HUES64 (cell line): Measurements from ENCODE around the gene SLC35B2. TPM values are rescaled to one million over a fixed set of nuclear protein-coding genes. Genes with fewer than 3 reads are reported as not detected.

Experiments
- H3K27ac ChIP-seq: 2 replicates; pipeline ENCODE4 v1.7.0; 2013; ENCODE audit warnings: low read depth, low read length, inconsistent platforms
- H3K27me3 ChIP-seq: 2 replicates; pipeline ENCODE4 v1.6.1; 2013; ENCODE audit warnings: mild to moderate bottlenecking, low read length; ENCODE audit not compliant: insufficient read depth
- H3K36me3 ChIP-seq: 2 replicates; pipeline ENCODE4 v1.6.1; 2013; ENCODE audit warnings: mild to moderate bottlenecking, low read length; ENCODE audit not compliant: insufficient read depth
- H3K4me1 ChIP-seq: 2 replicates; pipeline ENCODE4 v1.6.1; 2013; ENCODE audit warnings: mild to moderate bottlenecking, low read length, moderate library complexity; ENCODE audit not compliant: insufficient read depth
- H3K4me3 ChIP-seq: 2 replicates; pipeline ENCODE4 v1.5.1; 2013; ENCODE audit warnings: mild to moderate bottlenecking, low read length, moderate library complexity
- H3K9ac ChIP-seq: 2 replicates; pipeline ENCODE4 v1.6.1; 2013; ENCODE audit warnings: mild to moderate bottlenecking, low read depth, low read length
- H3K9me3 ChIP-seq: 2 replicates; pipeline ENCODE4 v1.6.1; 2013; ENCODE audit warnings: low read depth, low read length; ENCODE audit not compliant: insufficient read depth
- WGBS: fragments of 150-250, 120-280 bp; methylation state at CpG from one replicate; pipeline ENCODE4 v1.1.7; 2013; ENCODE audit warnings: missing lambda C conversion rate; 5-methylcytosine and 5-hydroxymethylcytosine counted together
- polyA plus RNA-seq, 2 experiments: library from polyadenylated mRNA; stranded (reverse); fragments of 50-300 nt; gene quantifications; one replicate each; pipeline ENCODE4 v1.2.3, GENCODE V29; 2013

Gene SLC35B2, protein sequence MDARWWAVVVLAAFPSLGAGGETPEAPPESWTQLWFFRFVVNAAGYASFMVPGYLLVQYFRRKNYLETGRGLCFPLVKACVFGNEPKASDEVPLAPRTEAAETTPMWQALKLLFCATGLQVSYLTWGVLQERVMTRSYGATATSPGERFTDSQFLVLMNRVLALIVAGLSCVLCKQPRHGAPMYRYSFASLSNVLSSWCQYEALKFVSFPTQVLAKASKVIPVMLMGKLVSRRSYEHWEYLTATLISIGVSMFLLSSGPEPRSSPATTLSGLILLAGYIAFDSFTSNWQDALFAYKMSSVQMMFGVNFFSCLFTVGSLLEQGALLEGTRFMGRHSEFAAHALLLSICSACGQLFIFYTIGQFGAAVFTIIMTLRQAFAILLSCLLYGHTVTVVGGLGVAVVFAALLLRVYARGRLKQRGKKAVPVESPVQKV
- 30.4 TPM for polyA plus RNA-seq (2013, experiment 1 of 2)
- polyA plus RNA-seq (2013, experiment 2 of 2), result 35.2 TPM

DNA sequence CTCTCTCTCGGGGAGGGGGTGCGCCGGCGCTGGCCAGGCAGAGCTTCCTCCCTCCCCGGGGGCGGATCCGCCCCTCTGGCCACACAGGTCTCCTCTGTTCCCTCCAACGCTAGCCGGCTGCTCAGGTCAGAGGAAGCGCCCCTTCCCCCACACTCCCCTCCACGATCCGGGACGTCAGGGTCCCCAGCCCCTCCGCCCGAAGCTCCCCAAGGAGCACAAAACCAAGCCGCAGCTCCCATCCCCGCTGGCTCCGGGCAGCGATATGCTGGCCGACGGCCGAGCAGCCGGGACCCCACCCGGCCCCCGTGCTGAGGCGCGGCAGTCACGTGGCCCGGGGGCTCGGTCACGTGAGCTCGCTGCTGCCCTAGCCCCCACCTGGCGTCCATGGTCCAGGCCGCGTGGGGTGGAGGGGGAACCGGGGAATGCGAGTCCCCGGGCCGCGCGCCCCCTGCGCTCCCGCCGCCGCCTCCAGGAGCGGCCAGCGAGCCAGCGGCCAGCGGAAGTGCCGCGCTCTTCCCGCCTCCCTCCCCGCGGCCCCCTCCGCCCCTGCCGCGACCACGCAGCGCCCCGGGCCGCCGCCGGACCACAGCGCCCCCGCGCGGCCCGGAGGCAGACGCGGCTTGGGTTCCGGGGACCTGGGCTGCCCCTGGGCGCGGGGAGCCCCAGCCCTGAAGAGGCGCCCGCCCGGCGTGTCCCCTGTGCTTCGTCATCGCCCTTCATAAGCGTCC lies at the start of gene SLC35B2:
TSS of gene SLC35B2 (minus strand) at position 504 of the 728 bp plus-strand sequence. CDS start at position 386, 118 bp downstream.
- no peaks in the 10 kb centered on the region for H3K27me3 ChIP-seq
- H3K27ac ChIP-seq, result peak within 1 kb of the TSS; percentile 94
- peaks cover 65% of the 10 kb centered on the region for H3K36me3 ChIP-seq
- no peaks in the 10 kb centered on the region for H3K9me3 ChIP-seq
- WGBS, result under 1% methylated on average over 80 of the region's 80 CpGs
- peaks cover 10% of the 10 kb centered on the region; the same call in 1 of the 2 replicates for H3K4me1 ChIP-seq
- peak within 1 kb of the TSS; percentile 94 for H3K9ac ChIP-seq
- peak within 1 kb of the TSS; percentile 92 for H3K4me3 ChIP-seq

DNA sequence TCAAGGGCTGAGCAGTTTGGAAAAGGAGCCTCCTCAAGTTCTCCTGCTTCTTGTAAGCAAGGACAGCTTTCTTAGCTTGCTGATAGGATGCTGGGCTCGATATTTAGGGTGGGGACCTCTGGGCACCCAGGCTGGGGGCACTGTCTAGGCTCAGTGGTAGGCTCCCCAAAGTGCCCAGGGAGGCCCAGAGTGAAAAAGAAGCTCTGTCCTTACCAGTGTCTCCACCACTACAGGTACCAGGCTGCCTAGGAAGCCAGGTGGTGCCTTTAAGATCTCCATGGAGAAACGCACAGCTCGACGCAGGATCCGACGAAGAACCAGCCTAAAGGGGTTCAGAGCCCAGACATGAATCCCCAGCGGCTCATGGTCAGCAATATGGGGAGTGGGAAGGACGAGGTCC lies 49.4 kb upstream of the SLC35B2 start:
- Histone ChIP-seq H3K4me3 (no peak overlapping the region), H3K27ac (no peak overlapping the region), H3K27me3 (no peaks in the 10 kb centered on the region), H3K4me1 (no peaks in the 10 kb centered on the region), H3K36me3 (peaks cover 95% of the 10 kb centered on the region), H3K9ac (no peak overlapping the region), H3K9me3 (no peaks in the 10 kb centered on the region)
- 95% methylated on average over 8 of the region's 8 CpGs for WGBS

DNA sequence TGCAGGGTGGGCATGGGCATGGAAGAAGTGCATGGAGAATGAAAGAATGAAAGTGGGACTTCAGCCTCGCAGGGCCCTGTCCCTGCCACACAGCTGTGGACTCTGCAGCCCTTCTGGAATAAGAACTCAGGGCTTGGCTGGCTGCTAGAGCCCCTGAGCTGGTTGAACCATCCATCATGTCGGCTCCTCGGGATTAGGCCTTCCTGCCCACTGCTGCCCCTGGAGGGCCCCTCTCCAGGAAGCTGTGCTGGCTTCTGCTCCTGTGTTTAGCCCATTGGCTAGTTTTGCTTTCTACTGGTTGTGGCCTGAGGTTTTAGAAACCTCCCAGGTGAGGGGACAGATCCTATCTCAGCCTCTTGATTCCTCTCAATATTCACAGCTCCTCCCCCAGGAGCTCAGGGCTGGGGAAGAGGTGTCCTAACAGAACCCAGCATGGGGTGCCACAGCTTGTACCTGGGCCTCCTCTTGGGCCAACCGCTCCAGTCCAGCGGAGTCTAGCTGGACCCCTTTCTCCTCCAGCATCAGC lies 47.9 kb upstream of the SLC35B2 start:
- H3K4me3 ChIP-seq, result no peak overlapping the region
- H3K9me3 ChIP-seq, result no peaks in the 10 kb centered on the region
- peaks cover 94% of the 10 kb centered on the region for H3K36me3 ChIP-seq
- no peaks in the 10 kb centered on the region for H3K4me1 ChIP-seq
- 95% methylated on average over 5 of the region's 5 CpGs for WGBS
- H3K27me3 ChIP-seq, result no peaks in the 10 kb centered on the region
- peak overlapping the region; percentile 45 for H3K27ac ChIP-seq
- H3K9ac ChIP-seq, result 0 out of 2 replicates have a peak overlapping the region, but pooled peaks have one; percentile 1

DNA sequence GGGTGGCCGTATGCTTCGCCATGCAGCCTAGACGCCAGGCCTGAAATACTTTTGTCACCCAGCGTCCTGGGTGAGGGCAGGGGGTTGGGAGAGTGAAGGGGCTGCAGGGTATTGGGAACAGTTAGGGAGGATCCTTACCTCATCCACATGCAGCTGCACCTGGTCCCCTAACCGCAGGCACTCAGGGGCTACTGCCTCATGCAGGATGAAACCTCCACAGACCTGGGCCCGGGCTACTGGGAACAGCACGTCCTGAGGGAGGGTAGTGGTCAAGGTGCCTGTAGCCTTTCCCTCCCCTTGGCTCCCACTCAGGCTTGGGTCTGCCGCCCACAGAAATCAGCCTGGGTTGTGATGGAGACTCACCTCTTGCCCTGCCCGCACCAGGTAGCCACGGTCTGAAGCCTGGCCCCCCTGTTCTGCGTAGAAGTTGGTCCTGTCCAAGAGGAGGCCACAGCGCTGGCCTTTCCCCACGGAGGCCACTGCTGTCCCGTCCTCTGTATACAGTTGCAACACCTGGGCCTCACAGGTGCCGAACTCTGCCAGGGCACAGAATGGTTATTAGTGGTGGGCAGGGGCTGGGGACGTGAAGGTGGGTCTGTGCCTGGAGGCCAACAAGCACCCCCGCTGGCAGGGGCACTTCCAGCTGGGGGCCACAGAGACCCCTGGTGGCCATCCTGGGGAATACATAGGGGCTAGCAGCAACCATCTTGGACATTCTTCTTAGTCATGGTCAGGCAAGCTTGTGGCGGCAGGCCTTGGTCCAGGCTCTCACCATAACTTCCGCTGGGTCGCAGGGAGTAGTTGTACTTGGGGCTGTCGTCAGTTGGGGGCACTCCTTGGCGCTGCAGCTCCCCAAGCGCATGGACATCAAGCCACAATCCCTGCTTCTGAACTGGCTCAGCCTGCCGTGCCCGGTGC lies 47.2 kb upstream of the SLC35B2 start:
- H3K27ac ChIP-seq, result peak overlapping the region; percentile 45
- peaks cover 89% of the 10 kb centered on the region for H3K36me3 ChIP-seq
- H3K4me1 ChIP-seq, result no peaks in the 10 kb centered on the region
- no peaks in the 10 kb centered on the region for H3K27me3 ChIP-seq
- H3K9ac ChIP-seq, result 0 out of 2 replicates have a peak overlapping the region, but pooled peaks have one; percentile 1
- WGBS, result 87% methylated on average over 25 of the region's 25 CpGs
- H3K4me3 ChIP-seq, result no peak overlapping the region
- H3K9me3 ChIP-seq, result no peaks in the 10 kb centered on the region

DNA sequence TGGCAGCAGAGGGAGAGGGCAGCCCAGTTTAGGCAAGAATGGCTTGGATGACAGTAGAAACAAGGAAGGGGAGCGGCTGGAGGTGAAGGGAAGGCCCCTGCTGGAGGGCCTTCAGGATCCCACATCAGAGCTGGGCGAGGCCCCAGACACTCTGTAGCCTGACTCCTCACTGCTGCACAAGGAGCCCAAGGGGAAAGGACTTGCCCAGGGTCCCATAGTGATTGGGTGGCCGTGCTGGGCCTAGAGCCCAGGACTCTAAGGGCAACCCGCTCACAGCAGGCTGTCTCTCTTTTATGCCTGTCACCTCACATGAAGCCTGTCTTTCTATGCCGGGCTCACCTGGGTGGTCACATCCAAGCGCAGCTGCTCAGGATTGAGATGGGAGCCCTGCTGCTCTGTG lies 46.5 kb upstream of the SLC35B2 start:
- Histone ChIP-seq H3K4me1 (no peaks in the 10 kb centered on the region), H3K27ac (no peak overlapping the region), H3K4me3 (no peak overlapping the region), H3K36me3 (peaks cover 82% of the 10 kb centered on the region), H3K9me3 (no peaks in the 10 kb centered on the region), H3K9ac (no peak overlapping the region), H3K27me3 (no peaks in the 10 kb centered on the region)
- 97% methylated on average over 6 of the region's 6 CpGs for WGBS

DNA sequence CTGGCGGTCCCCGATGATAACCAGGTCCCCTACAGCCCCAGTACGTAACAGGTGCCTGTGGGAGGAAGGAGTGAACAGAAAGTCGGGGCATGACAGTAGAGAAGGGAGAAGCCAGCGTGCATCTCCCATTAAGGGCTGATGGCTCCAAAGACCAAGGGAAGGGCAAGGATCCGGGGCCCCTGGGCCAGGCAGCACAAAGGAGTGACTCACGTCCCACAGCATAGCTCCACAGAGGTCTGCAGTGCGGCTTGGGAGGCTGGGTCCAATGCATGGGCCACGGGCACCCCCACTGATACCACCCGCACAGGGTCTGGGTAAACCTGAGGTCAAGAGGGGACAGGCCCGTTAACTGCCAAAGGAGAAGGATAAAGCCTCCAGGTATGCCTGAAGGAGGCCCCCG lies 45.5 kb upstream of the SLC35B2 start:
- H3K9ac ChIP-seq, result no peak overlapping the region
- no peak overlapping the region for H3K27ac ChIP-seq
- 88% methylated on average over 12 of the region's 12 CpGs for whole genome bisulfite sequencing
- H3K4me1 ChIP-seq, result no peaks in the 10 kb centered on the region
- H3K36me3 ChIP-seq, result peaks cover 76% of the 10 kb centered on the region
- H3K27me3 ChIP-seq, result peaks cover 3% of the 10 kb centered on the region
- H3K4me3 ChIP-seq, result no peak overlapping the region
- no peaks in the 10 kb centered on the region for H3K9me3 ChIP-seq

DNA sequence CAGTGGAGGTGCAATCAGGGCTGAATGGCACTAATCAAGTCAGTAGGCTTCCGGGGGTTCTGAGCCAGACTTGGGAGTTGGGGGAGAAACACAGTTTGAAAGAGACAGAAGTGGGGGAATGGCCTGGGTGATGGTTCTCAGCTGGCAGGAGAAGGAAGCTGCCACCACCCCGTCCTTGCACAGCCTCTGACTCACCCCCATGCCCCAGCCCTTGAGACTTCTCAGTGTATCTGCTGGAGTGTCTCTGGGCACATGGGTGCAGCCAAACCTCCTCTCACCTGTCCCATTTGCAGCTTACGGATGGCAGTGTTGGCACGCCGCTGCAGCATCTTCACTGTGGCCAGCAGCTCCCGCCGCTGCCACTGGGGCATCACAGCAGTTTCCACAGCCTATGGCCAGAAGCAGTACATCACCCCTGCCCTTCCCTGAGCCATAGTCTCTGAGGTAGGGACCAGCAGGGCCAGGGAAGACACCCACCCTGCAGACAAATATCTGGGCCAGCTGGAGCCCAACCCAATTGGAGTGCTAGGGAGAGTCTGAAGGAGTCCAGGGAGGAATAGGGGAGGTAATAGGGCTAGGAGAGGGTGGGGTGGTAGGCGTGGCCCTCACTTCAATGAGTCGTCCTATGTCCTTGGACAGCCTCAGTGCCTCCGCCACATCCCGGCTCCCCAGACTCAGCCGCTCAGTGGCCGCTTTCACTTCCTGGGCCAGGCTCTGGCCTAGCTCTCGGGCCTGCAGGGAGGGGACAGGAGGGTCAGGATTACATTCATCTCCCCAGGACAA lies 44.6 kb upstream of the SLC35B2 start:
- peaks cover 67% of the 10 kb centered on the region for H3K36me3 ChIP-seq
- H3K9ac ChIP-seq, result no peak overlapping the region
- H3K9me3 ChIP-seq, result no peaks in the 10 kb centered on the region
- WGBS, result 94% methylated on average over 14 of the region's 14 CpGs
- no peak overlapping the region for H3K27ac ChIP-seq
- peaks cover 12% of the 10 kb centered on the region for H3K27me3 ChIP-seq
- no peak overlapping the region for H3K4me3 ChIP-seq
- H3K4me1 ChIP-seq, result no peaks in the 10 kb centered on the region

DNA sequence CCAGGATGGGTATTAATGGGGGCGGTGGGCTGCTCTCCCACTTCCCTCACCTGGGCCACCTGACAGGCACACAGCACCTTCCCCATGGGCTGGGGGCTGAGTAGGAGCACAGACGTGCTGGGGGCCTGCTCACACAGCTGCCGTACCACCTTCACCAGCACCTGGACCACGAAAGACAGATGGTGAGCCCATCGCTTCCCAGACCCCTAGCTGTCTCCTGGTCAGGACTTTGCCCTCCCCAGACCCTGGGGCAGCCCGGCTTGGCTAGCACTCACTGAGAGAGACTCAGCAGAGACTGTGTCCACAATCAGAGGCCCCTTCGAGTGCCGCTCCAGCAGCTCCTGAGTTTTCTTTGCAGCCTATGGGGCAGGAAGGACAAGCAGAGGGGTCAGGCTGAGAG lies 43.8 kb upstream of the SLC35B2 start:
- H3K36me3 ChIP-seq, result peaks cover 59% of the 10 kb centered on the region
- 94% methylated on average over 8 of the region's 8 CpGs for WGBS
- no peak overlapping the region for H3K4me3 ChIP-seq
- H3K27me3 ChIP-seq, result peaks cover 20% of the 10 kb centered on the region
- H3K9me3 ChIP-seq, result no peaks in the 10 kb centered on the region
- H3K4me1 ChIP-seq, result no peaks in the 10 kb centered on the region
- H3K27ac ChIP-seq, result no peak overlapping the region
- H3K9ac ChIP-seq, result no peak overlapping the region

DNA sequence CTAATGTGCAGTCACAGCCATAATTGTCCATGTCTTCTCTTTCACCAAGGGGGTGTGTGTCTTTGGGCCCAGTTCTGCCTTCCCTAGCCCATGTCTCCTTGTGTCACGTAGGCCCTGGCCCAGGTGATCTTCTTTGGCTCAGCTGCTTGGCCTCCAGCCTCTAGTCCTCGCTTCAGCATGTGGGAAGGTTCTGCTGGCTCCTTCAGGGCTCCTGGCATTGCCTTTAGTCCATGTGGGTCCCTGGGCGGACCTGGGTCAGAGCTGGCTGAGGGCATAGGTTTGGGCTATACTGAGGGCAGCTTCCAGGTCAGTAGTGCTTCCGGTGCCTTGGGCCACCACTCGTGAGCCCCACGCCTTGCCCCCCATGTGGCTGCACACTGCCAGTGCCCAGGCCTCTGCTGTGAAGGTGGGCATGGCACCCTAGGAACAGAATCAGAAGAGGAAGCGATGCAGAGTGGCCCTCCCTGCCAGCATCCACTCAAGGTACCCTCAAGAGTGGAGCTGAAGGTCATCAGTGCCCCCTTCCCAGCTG lies 43.0 kb upstream of the SLC35B2 start:
- Histone ChIP-seq H3K36me3 (peaks cover 51% of the 10 kb centered on the region), H3K27me3 (peaks cover 28% of the 10 kb centered on the region), H3K4me1 (no peaks in the 10 kb centered on the region), H3K4me3 (no peak overlapping the region), H3K9me3 (no peaks in the 10 kb centered on the region), H3K27ac (no peak overlapping the region), H3K9ac (no peak overlapping the region)
- WGBS, result 82% methylated on average over 7 of the region's 7 CpGs

DNA sequence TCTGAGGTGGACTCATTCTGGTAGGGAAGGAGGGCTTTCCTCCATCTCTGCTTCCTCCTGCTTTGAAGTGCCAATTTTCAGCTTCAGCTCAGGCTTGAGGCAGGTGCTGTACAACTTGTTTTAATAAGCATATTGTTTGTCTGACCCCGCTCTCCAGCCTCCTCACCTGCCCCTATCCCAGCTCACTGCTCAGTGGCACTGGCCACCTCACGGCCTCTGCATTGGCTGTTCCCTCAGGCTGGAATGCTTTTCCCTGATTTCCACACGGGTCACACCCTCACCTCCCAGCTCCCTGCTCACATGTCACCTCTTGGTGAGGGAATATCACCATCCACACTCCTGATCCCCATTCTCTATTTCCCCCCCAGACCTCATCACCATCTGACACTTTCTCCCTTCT lies 41.5 kb upstream of the SLC35B2 start:
- Histone ChIP-seq H3K9ac (no peak overlapping the region), H3K4me3 (no peak overlapping the region), H3K4me1 (no peaks in the 10 kb centered on the region), H3K27ac (no peak overlapping the region), H3K36me3 (peaks cover 38% of the 10 kb centered on the region), H3K27me3 (peaks cover 34% of the 10 kb centered on the region), H3K9me3 (no peaks in the 10 kb centered on the region)
- whole genome bisulfite sequencing, result 81% methylated on average over 3 of the region's 3 CpGs
